ENCODE results near the gene ARHGEF12. TPM values are rescaled to one million over a fixed set of nuclear protein-coding genes. Genes with fewer than 3 reads are reported as not detected.

ARHGEF12 gene
- total and polyA plus RNA-seq, 2 experiments from 2014 or later, result 9.0 to 38.9 TPM

GRCh38 chr11:120471131-120471530, 134.9 kb downstream of the ARHGEF12 start:
- H3K4me1 Mint-ChIP-seq, result no peaks in the 10 kb centered on the region
- ATAC-seq (no peak), DNase-seq (ENCODE audit: low spot score) (no peak)
- no peaks in the 10 kb centered on the region for H3K79me2 ChIP-seq (replicated peaks; ENCODE audit: insufficient read depth)
- no peak for TF ChIP-seq EZH2phosphoT487 (IDR thresholded peaks at IDR 0.05; ENCODE audit: unreplicated experiment)
- no peak for TF ChIP-seq ZNF331 (CRISPR knock-in tag; IDR thresholded peaks at IDR 0.05; ENCODE audit: low read depth)
- TF ChIP-seq POLR2AphosphoS5 (IDR thresholded peaks at IDR 0.05; ENCODE audit: low read depth), result no peak
- TF ChIP-seq ZNF462 (CRISPR knock-in tag; IDR thresholded peaks at IDR 0.05), result no peak
- TF ChIP-seq REST (IDR thresholded peaks at IDR 0.05; ENCODE audit: unreplicated experiment), result no peak
- TF ChIP-seq CTCF (conservative IDR thresholded peaks at IDR 0.05; ENCODE audit: low read depth in 2 of 2), result no peak
- no peak for TF ChIP-seq ZNF114 (CRISPR knock-in tag; IDR thresholded peaks at IDR 0.05)
- TF ChIP-seq STAT1 (IDR thresholded peaks at IDR 0.05; ENCODE audit: unreplicated experiment), result no peak
- no peak for TF ChIP-seq CREB1 (CRISPR knock-in tag; IDR thresholded peaks at IDR 0.05; ENCODE audit: low read depth)
- no peak for TF ChIP-seq ETS1 (IDR thresholded peaks at IDR 0.05)
- TF ChIP-seq EZH2 (IDR thresholded peaks at IDR 0.05; ENCODE audit: low read depth, unreplicated experiment), result no peak
- TF ChIP-seq NANOG (IDR thresholded peaks at IDR 0.05; ENCODE audit: borderline replicate concordance), result no peak
- no peak for TF ChIP-seq JUNB (IDR thresholded peaks at IDR 0.05; ENCODE audit: unreplicated experiment)
- no peak overlapping the region for H3K27ac Mint-ChIP-seq
- no peaks in the 10 kb centered on the region for H3K4me1 ChIP-seq (ENCODE audit: insufficient read depth)
- no peaks in the 10 kb centered on the region for H3F3A ChIP-seq (replicated peaks; ENCODE audit: low read depth)
- no peak overlapping the region for H3K4me2 ChIP-seq
- no peaks in the 10 kb centered on the region for H3K9me2 ChIP-seq (ENCODE audit: insufficient read depth)
- no peak overlapping the region for H3K4me3 Mint-ChIP-seq
- H3K36me3 ChIP-seq (ENCODE audit: insufficient read depth), result peaks cover 3% of the 10 kb centered on the region; the same call in 1 of the 2 replicates
- H3K27me3 Mint-ChIP-seq (ENCODE audit: insufficient read depth, low read depth, poor library complexity), result no peaks in the 10 kb centered on the region
- no peak overlapping the region for H2AFZ ChIP-seq
- no peak overlapping the region for H3K4me3 ChIP-seq
- peaks cover 4% of the 10 kb centered on the region; the same call in 1 of the 2 replicates for H4K20me1 ChIP-seq (replicated peaks; ENCODE audit: insufficient read depth)
- H3K9me3 Mint-ChIP-seq, result no peaks in the 10 kb centered on the region
- H3K27ac ChIP-seq (ENCODE audit: low read depth), result no peak overlapping the region
- H3K27me3 ChIP-seq (ENCODE audit: insufficient read depth), result no peaks in the 10 kb centered on the region
- peaks cover 25% of the 10 kb centered on the region for H3K36me3 Mint-ChIP-seq (ENCODE audit: low read depth)
